ENCODE measurements around the gene LEMD1. TPM values are rescaled to one million over a fixed set of nuclear protein-coding genes. Genes with fewer than 3 reads are reported as not detected.

LEMD1 gene
- total RNA-seq, 2 donors from 2014 or later, result not detected

- Histone ChIP-seq H3K27ac (no peak overlapping the region), H3K4me1 (ENCODE audit: control insufficient read depth in 1 of 2, low read depth in 2 of 2) (no peaks in the 10 kb centered on the region), H3K27me3 (replicated peaks; ENCODE audit: insufficient read depth) (no peaks in the 10 kb centered on the region), H3K4me3 (no peak overlapping the region), H3K36me3 (no peaks in the 10 kb centered on the region), H3K9me3 (no peaks in the 10 kb centered on the region)
- no peak for TF ChIP-seq CTCF (IDR thresholded peaks at IDR 0.05)
- no peak for ATAC-seq (ENCODE audit: insufficient number of reproducible peaks, low FRiP score, low read depth)
- DNase-seq (ENCODE audit: low spot score), result no peak
Measured at GRCh38 chr1:205338011-205338410, 83.8 kb downstream of the LEMD1 start.

- Histone ChIP-seq H3K4me1 (ENCODE audit: control insufficient read depth in 1 of 2, low read depth in 2 of 2) (no peaks in the 10 kb centered on the region), H3K27ac (no peak overlapping the region), H3K9me3 (no peaks in the 10 kb centered on the region), H3K4me3 (no peak overlapping the region), H3K36me3 (no peaks in the 10 kb centered on the region), H3K27me3 (replicated peaks; ENCODE audit: insufficient read depth) (no peaks in the 10 kb centered on the region)
- no peak for TF ChIP-seq CTCF (IDR thresholded peaks at IDR 0.05)
- DNase-seq (ENCODE audit: low spot score) (no peak), ATAC-seq (ENCODE audit: insufficient number of reproducible peaks, low FRiP score, low read depth) (no peak)
Measured at GRCh38 chr1:205337481-205337880, 84.4 kb downstream of the LEMD1 start.

- peak; percentile 87 for TF ChIP-seq CTCF (IDR thresholded peaks at IDR 0.05)
- H3K27ac ChIP-seq, result no peak overlapping the region
- ATAC-seq (ENCODE audit: insufficient number of reproducible peaks, low FRiP score, low read depth), result no peak
- H3K4me1 ChIP-seq (ENCODE audit: control insufficient read depth in 1 of 2, low read depth in 2 of 2), result no peaks in the 10 kb centered on the region
- H3K36me3 ChIP-seq, result no peaks in the 10 kb centered on the region
- H3K4me3 ChIP-seq, result no peak overlapping the region
- no peaks in the 10 kb centered on the region for H3K9me3 ChIP-seq
- DNase-seq (ENCODE audit: low spot score), result no peak
- no peaks in the 10 kb centered on the region for H3K27me3 ChIP-seq (replicated peaks; ENCODE audit: insufficient read depth)
Measured at GRCh38 chr1:205335692-205336091, 86.2 kb downstream of the LEMD1 start.

GRCh38 chr1:205332015-205332791 lies 89.7 kb downstream of the LEMD1 start:
- TF ChIP-seq CTCF (IDR thresholded peaks at IDR 0.05), result no peak
- no peaks in the 10 kb centered on the region for H3K36me3 ChIP-seq
- no peaks in the 10 kb centered on the region for H3K4me1 ChIP-seq (ENCODE audit: control insufficient read depth in 1 of 2, low read depth in 2 of 2)
- DNase-seq (ENCODE audit: low spot score) (no peak), ATAC-seq (ENCODE audit: insufficient number of reproducible peaks, low FRiP score, low read depth) (no peak)
- no peaks in the 10 kb centered on the region for H3K27me3 ChIP-seq (replicated peaks; ENCODE audit: insufficient read depth)
- no peak overlapping the region for H3K27ac ChIP-seq
- H3K4me3 ChIP-seq, result no peak overlapping the region
- no peaks in the 10 kb centered on the region for H3K9me3 ChIP-seq

Other genes with a start within 250 kb of the LEMD1 start
- 10 to 100 TPM; 12.9 to 14.4 TPM for gene DSTYK, start 210.4 kb downstream of the LEMD1 start, total RNA-seq
- gene TMCC2, start 194.1 kb downstream of the LEMD1 start, total RNA-seq, result 1 to 10 TPM; 6.8 to 8.9 TPM
- 1 to 10 TPM in 1 of 2 donors, under 1 TPM in 1; 0.78 to 1.5 TPM for gene NUAK2, start 100.3 kb downstream of the LEMD1 start, total RNA-seq
- not detected for gene KLHDC8A, start 65.1 kb downstream of the LEMD1 start, total RNA-seq
- not detected for gene BLACAT1, start 34.0 kb upstream of the LEMD1 start, total RNA-seq
- gene CDK18, start 82.6 kb upstream of the LEMD1 start, total RNA-seq, result 10 to 100 TPM; 18.6 to 35.2 TPM
- 10 to 100 TPM; 20.2 to 34.4 TPM for gene ELK4, start 210.0 kb upstream of the LEMD1 start, total RNA-seq

All from thoracic aorta (tissue), 2 donors.